T-helper 1 cell treated with Interleukin-12 subunit alpha and Interleukin-12 subunit beta and Interleukin-4 antibody, amounts not matched to agents 30 μg/mL and 1 μg/mL, for 36 hours (primary cell): ENCODE data around the gene STK17A.
A peak's percentile ranks its signal among the peaks of the same experiment; 100 is the strongest.

Experiments used
- H3K27ac Mint-ChIP-seq: one replicate; pipeline ENCODE4 v1.8.0; 2021; ENCODE audit warnings: mild to moderate bottlenecking, mixed read lengths
- H3K27me3 Mint-ChIP-seq: one replicate; pipeline ENCODE4 v1.8.0; 2021; ENCODE audit warnings: low read depth, mixed read lengths
- H3K36me3 Mint-ChIP-seq: one replicate; pipeline ENCODE4 v1.8.0; 2021; ENCODE audit warnings: low read depth, mixed read lengths
- H3K4me1 Mint-ChIP-seq: one replicate; pipeline ENCODE4 v1.8.0; 2021; ENCODE audit warnings: low read depth, mixed read lengths
- H3K4me3 Mint-ChIP-seq: one replicate; pipeline ENCODE4 v1.8.0; 2021; ENCODE audit warnings: mild to moderate bottlenecking, moderate library complexity, mixed read lengths
- H3K9me3 Mint-ChIP-seq: one replicate; pipeline ENCODE4 v1.8.0; 2021; ENCODE audit warnings: mixed read lengths

The STK17A gene

DNA sequence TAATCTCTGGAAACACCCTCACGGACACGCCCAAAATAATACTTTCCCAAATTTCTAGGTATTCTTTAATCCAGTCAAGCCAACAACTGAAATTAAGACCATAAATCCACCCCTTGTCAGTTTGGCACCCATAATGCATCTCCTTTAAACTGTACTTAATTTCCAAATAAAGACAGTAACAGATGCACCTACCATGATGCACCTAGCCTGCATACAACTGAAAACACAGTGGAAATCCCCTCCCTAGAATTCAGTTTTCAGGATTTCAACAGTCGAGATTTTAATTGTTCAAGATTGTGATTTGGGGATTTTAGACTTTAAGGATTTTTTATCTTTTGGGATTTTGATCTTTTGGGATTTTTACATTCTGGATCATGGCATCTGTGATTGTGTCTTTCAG, 17.1 kb downstream of the STK17A start:
- Mint-ChIP-seq H3K27ac (no peak overlapping the region), H3K9me3 (no peaks in the 10 kb centered on the region), H3K27me3 (no peaks in the 10 kb centered on the region), H3K36me3 (peaks cover 33% of the 10 kb centered on the region), H3K4me3 (no peak overlapping the region), H3K4me1 (peaks cover 26% of the 10 kb centered on the region)

GRCh38 chr7:43602256-43602655, 19.3 kb downstream of the STK17A start:
- no peak overlapping the region for H3K27ac Mint-ChIP-seq
- no peaks in the 10 kb centered on the region for H3K27me3 Mint-ChIP-seq
- no peak overlapping the region for H3K4me3 Mint-ChIP-seq
- H3K4me1 Mint-ChIP-seq: peaks cover 27% of the 10 kb centered on the region
- H3K9me3 Mint-ChIP-seq: no peaks in the 10 kb centered on the region
- H3K36me3 Mint-ChIP-seq: peaks cover 33% of the 10 kb centered on the region

DNA sequence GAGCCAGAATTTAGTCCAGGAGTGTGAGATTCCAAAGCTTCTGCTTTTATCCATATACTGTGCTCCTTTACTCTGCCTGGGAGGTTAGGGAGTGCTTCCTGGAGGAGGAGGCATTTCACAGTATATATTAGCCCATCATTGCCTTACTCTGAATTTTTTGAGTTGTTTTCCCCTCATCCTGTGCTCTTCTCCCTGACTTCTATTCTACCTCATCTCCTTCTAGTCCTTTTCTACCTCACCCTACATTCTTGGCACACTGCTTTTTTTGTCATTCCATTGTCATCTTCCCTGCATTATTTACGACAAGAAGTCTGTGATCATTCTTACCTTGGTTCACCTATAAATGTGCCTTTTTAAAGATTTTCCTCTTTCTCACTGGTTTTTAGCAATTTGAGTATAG, 21.3 kb downstream of the STK17A start:
- Mint-ChIP-seq H3K27me3 (no peaks in the 10 kb centered on the region), H3K4me3 (no peak overlapping the region), H3K4me1 (peaks cover 31% of the 10 kb centered on the region), H3K9me3 (no peaks in the 10 kb centered on the region), H3K36me3 (peaks cover 35% of the 10 kb centered on the region), H3K27ac (no peak overlapping the region)

DNA sequence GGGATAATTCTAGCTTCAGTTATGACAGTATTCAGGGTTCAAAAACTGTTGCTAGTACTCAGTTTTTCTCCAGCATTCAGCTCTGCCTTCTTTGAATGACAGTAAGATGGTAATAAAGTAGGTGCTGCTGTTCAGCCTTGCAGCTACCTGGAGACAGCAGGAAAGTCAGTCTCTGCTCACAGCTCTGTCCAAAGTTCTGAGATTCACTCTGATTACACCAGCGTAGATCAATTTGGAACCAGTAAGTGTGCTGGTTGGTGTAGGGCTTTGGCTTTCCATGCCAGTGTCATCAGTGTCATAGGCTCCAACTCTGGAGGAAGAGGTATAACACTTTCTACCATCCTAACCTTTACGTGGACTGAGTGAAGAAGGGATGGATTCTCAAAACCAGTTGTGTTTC, 26.2 kb downstream of the STK17A start:
- Mint-ChIP-seq H3K27ac (no peak overlapping the region), H3K4me1 (peaks cover 43% of the 10 kb centered on the region), H3K27me3 (no peaks in the 10 kb centered on the region), H3K9me3 (no peaks in the 10 kb centered on the region), H3K4me3 (no peak overlapping the region), H3K36me3 (peaks cover 52% of the 10 kb centered on the region)

- Mint-ChIP-seq H3K27ac (no peak overlapping the region), H3K4me1 (peaks cover 34% of the 10 kb centered on the region), H3K4me3 (no peak overlapping the region), H3K9me3 (no peaks in the 10 kb centered on the region), H3K27me3 (no peaks in the 10 kb centered on the region), H3K36me3 (peaks cover 52% of the 10 kb centered on the region)
These were observed 29.2 kb downstream of the STK17A start for GRCh38 chr7:43612128-43612527.

DNA sequence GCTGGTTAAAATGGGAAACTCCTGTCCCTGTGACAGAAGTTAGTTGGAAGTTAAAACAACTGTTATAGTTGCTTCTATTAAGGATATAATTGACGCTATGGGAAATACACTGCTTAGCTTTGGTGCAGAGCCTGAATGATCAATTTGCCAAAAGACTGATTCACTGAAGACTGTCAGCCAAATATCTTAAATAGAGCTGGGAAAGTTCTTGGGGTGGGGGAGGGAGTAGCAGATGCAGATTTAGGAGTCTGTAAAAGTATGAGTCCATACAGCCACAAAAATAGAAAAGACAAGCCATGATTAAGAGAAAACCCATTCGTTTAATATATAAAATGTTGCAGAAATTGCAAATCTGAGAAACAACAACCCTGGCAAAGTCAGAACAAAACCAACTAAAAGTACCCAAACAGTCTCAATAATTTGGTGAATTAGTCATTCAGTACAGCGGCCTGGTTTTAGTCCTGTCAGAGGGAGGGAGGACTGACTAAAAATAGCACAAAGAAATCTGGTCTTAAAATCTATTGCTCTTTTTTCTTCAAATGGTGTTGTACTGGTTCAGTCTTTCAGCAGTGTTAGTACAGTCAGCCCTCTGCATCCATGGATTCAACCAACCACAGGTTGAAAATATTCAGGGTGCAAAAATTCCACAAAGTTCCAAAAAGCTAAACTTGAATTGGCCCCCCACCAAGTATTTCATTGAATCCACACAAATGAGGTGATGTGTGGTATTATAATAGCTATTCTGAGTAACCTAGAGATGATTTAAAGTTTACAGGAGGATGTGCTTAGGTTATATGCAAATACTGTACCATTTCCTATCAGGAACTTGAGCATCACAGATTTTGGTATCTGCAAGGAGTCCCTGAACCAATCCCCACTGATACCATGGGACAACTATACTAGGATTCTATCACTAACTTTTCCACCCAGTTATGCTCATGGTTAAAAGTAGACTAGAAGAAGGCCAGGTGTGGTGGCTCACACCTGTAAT, 30.0 kb downstream of the STK17A start:
- Mint-ChIP-seq H3K27ac (peak overlapping the region; percentile 60), H3K36me3 (peaks cover 52% of the 10 kb centered on the region), H3K4me3 (peak overlapping the region; percentile 16), H3K27me3 (no peaks in the 10 kb centered on the region), H3K4me1 (peaks cover 34% of the 10 kb centered on the region), H3K9me3 (no peaks in the 10 kb centered on the region)

DNA sequence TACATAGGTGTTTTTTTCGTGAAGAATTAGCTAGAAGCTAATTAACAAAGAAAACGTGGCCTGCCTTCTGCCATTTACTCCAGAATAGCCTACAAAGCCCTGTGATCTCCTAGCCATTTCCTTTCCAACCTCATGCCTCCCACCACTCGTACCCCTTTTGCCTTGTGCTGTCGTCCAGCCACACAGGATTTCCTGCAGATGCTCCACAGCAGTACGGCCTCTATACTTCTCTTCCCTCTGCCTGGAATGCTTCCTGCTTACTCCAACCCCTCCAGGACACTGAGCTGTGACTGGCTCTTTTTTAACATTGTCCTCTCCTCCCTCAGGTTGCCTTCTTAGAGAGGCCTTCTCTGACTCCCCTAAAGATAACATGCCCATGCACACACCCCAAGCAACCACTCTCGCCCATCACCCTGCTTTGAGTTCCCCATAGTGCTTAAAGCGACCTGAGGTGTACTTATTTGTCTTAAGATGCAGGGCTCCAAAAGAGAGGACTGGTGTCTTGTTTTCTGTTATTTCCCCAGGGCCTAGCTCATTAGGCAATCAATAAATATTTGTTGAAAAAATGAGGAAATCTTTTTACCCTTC, 32.7 kb downstream of the STK17A start:
- peak overlapping the region; percentile 2 for H3K27ac Mint-ChIP-seq
- H3K27me3 Mint-ChIP-seq: no peaks in the 10 kb centered on the region
- H3K9me3 Mint-ChIP-seq: no peaks in the 10 kb centered on the region
- H3K36me3 Mint-ChIP-seq: peaks cover 35% of the 10 kb centered on the region
- H3K4me3 Mint-ChIP-seq: no peak overlapping the region
- peaks cover 28% of the 10 kb centered on the region for H3K4me1 Mint-ChIP-seq

- Mint-ChIP-seq H3K4me1 (peaks cover 32% of the 10 kb centered on the region), H3K27ac (no peak overlapping the region)
These were observed 34.1 kb downstream of the STK17A start for GRCh38 chr7:43616977-43617376.

DNA sequence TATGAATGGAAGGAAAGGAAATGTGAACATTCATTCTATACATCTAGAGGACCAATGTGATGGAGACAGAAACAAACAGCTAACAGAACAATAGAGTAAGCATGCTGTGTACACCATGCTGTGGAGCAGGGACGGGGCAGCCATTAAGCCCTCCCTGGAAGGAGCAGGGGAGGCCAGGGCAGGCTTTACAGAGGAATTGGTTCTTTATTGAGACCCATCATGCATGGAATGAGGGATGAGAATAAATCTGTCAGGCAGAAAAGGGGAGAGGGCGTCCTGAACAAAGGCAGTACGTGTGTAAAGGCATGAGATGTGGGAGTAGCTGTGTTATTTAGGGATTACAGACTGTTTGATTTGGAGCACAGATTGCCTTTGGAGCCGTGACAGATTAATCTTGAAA, 35.2 kb downstream of the STK17A start:
- peaks cover 40% of the 10 kb centered on the region for H3K36me3 Mint-ChIP-seq
- H3K9me3 Mint-ChIP-seq: no peaks in the 10 kb centered on the region
- H3K27ac Mint-ChIP-seq: no peak overlapping the region
- peaks cover 34% of the 10 kb centered on the region for H3K4me1 Mint-ChIP-seq
- H3K4me3 Mint-ChIP-seq: no peak overlapping the region
- no peaks in the 10 kb centered on the region for H3K27me3 Mint-ChIP-seq

More at GRCh38 chr7:43616977-43617376, 34.1 kb downstream of the STK17A start:
- H3K9me3 Mint-ChIP-seq: no peaks in the 10 kb centered on the region
- H3K27me3 Mint-ChIP-seq: no peaks in the 10 kb centered on the region
- H3K4me3 Mint-ChIP-seq: no peak overlapping the region
- H3K36me3 Mint-ChIP-seq: peaks cover 37% of the 10 kb centered on the region

- H3K4me1 Mint-ChIP-seq: peaks cover 37% of the 10 kb centered on the region
- no peak overlapping the region for H3K27ac Mint-ChIP-seq
- peaks cover 41% of the 10 kb centered on the region for H3K36me3 Mint-ChIP-seq
- no peak overlapping the region for H3K4me3 Mint-ChIP-seq
- no peaks in the 10 kb centered on the region for H3K9me3 Mint-ChIP-seq
- H3K27me3 Mint-ChIP-seq: no peaks in the 10 kb centered on the region
These were observed 36.5 kb downstream of the STK17A start for GRCh38 chr7:43619213-43620012.

DNA sequence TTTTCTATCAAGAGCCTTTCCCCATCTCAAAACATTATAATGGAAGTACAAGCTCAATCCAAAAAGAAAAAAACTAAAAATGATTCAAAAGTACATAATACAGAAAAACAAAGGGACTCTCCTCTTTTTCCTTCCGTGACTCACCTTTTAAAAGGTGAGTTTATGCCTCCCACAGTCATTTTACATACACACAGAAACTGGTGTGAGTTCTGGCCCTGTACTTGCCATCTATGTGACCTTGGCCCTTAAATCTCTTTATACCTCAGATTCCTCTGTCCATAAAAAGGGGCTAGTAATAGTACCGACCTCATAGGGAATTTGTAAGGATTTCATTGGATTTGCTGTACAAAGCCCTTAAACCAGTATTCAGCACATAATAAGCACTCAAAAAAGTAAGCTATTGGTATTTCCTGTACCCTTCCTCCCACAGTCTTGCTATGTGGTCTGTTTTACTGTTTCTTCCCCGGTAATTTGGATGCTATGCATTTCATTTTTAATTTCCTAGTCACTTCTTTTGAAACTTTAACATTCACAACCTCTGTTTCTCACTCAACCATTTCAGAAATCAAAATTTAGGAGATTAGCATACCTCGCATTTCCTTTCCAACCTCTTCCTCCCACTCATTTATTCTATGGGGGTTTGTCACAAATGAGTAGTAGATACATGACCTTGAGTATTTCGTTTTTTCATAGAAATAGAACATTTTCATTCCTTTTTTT, 39.0 kb downstream of the STK17A start:
- Mint-ChIP-seq H3K27ac (peak overlapping the region; percentile 46), H3K4me3 (peak overlapping the region; percentile 18), H3K9me3 (no peaks in the 10 kb centered on the region), H3K27me3 (no peaks in the 10 kb centered on the region), H3K36me3 (peaks cover 46% of the 10 kb centered on the region), H3K4me1 (peaks cover 49% of the 10 kb centered on the region)

DNA sequence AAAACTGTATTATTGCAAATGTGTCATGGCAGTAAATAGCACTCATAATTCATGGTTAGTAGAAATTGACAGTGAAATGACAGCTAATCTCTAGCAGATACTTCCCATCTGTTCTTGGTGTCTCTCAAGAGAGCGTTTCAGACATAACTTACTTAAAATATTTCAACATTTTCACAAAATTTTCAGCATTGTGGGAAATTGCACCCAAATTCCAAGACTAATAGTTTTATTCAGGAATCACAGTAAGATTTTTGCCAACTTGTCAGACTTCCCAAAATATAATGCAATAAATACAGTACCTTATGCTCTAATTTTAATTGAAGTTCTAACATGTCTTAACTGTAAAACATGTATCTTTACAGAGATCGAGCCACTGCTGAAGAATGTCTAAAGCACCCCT, 41.2 kb downstream of the STK17A start:
- Mint-ChIP-seq H3K36me3 (peaks cover 61% of the 10 kb centered on the region), H3K9me3 (no peaks in the 10 kb centered on the region), H3K4me1 (peaks cover 62% of the 10 kb centered on the region), H3K27ac (peak overlapping the region; percentile 22), H3K4me3 (no peak overlapping the region), H3K27me3 (no peaks in the 10 kb centered on the region)

- H3K9me3 Mint-ChIP-seq: no peaks in the 10 kb centered on the region
- H3K36me3 Mint-ChIP-seq: peaks cover 68% of the 10 kb centered on the region
- no peaks in the 10 kb centered on the region for H3K27me3 Mint-ChIP-seq
- peaks cover 66% of the 10 kb centered on the region for H3K4me1 Mint-ChIP-seq
- peak overlapping the region; percentile 79 for H3K27ac Mint-ChIP-seq
- peak overlapping the region; percentile 46 for H3K4me3 Mint-ChIP-seq
These were observed 42.5 kb downstream of the STK17A start for GRCh38 chr7:43625453-43625852.

DNA sequence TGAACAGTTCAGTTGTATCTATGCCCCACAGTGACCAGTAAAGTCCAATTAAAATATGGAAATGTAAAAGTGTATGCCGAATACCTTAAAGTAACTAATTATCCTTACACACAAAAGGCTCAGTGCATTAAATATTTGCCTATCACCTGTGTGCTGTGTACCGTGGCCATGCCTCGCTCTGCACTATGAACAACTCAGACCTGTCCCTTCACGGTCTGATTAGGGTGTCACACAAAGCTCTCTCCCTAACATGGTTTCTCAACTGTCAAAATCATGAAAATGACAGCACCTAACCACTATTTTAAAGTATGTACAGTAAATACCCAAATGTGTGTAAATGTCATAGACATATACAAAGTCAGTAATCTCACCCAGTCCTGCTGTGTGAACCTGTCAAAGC, 43.1 kb downstream of the STK17A start:
- no peaks in the 10 kb centered on the region for H3K27me3 Mint-ChIP-seq
- no peaks in the 10 kb centered on the region for H3K9me3 Mint-ChIP-seq
- H3K27ac Mint-ChIP-seq: peak overlapping the region; percentile 31
- H3K36me3 Mint-ChIP-seq: peaks cover 70% of the 10 kb centered on the region
- peaks cover 67% of the 10 kb centered on the region for H3K4me1 Mint-ChIP-seq
- no peak overlapping the region for H3K4me3 Mint-ChIP-seq
